ENCODE measurements around the gene DOLK.

Gene DOLK

DNA sequence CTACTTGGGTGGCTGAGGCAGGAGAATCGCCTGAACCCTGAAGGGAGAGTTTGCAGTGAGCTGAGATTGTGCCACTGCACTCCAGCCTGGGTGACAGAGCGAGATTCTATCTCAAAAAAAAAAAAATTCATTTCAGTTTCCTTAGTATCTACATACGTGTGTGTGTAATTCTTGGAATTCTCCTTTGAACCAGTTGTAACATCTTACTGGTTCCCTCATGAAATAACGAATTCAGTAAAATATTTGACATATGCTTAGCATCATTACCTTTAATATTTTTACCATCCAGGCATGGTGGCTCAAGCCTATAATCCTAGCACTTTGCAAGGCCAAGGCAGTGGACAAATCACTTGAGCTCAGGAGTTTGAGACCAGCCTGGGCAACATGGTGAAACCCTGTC lies 17.8 kb downstream of the DOLK start:
- DNase-seq: no peak

GRCh38 chr9:128928624-128929023 lies 18.8 kb downstream of the DOLK start:
- no peak for DNase-seq

DNA sequence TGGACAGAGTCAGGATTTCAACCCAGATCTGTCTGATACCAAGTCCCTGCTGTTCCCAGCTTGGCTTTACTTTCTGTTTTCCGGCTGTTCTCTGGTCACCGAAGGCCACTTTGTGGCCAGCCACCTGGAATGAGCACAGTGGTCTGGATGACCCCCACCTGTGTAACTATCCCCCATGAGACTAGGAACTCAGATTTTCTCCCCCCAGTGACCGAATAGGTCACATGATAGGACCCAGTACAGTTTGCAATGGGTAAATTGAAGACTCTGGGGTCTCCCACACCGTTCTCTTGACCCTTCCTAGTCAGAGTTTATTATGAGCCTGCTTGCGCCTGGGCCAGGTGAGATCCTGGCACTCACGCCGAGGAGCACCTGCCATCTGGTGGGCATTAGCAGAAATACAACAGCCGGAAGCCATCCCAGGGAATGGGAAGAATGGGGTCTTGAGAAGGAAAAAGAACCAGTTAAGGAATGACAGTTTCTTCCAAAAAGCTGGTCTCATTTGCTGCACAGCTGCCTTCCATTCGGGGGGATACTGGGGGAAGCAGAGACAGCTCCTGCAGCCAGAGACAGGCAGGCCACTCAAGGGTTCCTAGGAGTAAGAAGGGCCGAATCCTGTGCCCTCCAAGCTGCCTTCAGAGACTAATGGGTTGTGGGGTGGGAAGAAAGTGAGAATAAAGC lies 19.5 kb downstream of the DOLK start:
- peak; percentile 36 for DNase-seq

- no peak for DNase-seq
Measured at GRCh38 chr9:128923493-128923883, 23.9 kb downstream of the DOLK start.

DNA sequence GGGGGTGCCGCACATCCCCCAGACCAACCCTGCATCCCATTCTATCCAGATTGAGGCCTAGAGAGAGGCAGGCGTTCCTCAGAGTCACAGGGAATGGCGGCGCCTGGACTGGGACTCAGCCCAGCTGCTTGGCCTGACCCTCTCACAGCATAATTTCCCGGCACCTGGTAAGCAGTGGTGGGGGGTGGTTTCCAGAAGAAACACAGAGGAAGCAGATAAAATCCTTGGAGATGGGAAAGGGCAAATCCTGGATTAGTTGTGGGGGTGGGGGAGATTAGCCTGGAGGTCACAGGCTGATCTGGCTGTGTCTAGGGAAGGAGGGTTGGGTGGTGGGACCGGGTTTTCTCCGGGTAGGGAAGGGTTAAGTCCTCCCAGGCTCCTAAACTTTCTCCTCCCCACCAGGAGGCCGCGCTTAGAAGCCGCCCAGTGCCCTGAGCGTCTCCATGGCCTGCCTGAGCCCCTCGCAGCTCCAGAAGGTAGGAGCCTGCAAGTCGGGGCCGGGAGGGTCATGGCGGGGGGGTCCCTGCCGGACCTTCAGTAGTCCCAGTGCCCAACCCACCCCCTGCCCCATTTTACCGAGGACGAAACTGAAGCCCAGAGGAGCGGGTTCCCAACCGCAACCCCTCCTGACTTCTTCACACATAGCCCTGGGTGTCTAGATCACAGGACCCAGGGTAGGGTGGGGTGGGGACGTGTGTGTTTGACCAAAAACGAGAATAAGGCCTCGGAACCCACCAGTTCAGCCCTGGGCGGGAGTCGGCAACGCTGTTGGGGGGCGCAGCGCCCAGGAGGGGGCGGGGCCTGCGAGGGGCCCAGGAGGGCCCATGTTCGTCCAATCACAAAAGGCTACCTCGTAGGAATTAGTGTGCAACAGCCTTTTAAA lies 25.3 kb downstream of the DOLK start:
- no peak for DNase-seq

- DNase-seq: peak; percentile 85
Measured at GRCh38 chr9:128920381-128921058, 26.9 kb downstream of the DOLK start, which contains the start of gene PHYHD1. PHYHD1 (plus strand) TSS chr9:128920982; CDS start chr9:128922324, 1,342 bp downstream.

GRCh38 chr9:128919402-128920089 lies 27.9 kb downstream of the DOLK start:
- no peak for DNase-seq

- no peak for DNase-seq
Measured at GRCh38 chr9:128918921-128919320, 28.5 kb downstream of the DOLK start.

DNA sequence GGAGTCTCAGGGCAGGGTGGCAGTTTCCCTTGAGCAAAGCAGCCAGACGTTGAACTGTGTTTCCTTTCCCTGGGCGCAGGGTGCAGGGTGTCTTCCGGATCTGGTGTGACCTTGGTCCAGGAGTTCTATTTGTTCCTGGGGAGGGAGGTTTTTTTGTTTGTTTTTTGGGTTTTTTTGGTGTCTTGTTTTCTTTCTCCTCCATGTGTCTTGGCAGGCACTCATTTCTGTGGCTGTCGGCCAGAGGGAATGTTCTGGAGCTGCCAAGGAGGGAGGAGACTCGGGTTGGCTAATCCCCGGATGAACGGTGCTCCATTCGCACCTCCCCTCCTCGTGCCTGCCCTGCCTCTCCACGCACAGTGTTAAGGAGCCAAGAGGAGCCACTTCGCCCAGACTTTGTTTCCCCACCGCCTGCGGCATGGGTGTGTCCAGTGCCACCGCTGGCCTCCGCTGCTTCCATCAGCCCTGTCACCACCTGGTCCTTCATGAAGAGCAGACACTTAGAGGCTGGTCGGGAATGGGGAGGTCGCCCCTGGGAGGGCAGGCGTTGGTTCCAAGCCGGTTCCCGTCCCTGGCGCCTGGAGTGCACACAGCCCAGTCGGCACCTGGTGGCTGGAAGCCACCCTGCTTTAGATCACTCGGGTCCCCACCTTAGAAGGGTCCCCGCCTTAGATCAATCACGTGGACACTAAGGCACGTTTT lies 30.1 kb downstream of the DOLK start:
- peak; percentile 77 for DNase-seq

DNA sequence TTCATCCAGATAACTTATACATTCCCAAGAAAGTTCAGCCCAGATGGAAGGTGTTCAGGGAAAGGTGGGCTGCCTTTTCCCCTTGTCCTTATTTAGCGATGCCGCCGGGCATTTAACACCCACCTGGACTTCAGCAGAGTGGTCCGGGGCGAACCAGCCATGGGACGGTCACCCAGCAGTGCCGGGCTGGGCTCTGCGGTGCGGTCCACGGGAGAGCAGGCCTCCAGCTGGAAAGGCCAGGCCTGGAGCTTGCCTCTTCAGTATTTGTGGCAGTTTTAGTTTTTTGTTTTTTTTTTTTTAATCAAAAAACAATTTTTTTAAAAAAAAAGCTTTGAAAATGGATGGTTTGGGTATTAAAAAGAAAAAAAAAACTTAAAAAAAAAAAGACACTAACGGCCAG lies 30.7 kb downstream of the DOLK start:
- DNase-seq: no peak

DNA sequence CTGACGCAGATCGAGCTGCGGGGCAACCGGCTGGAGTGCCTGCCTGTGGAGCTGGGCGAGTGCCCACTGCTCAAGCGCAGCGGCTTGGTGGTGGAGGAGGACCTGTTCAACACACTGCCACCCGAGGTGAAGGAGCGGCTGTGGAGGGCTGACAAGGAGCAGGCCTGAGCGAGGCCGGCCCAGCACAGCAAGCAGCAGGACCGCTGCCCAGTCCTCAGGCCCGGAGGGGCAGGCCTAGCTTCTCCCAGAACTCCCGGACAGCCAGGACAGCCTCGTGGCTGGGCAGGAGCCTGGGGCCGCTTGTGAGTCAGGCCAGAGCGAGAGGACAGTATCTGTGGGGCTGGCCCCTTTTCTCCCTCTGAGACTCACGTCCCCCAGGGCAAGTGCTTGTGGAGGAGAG lies 31.2 kb downstream of the DOLK start:
- DNase-seq: no peak

DNA sequence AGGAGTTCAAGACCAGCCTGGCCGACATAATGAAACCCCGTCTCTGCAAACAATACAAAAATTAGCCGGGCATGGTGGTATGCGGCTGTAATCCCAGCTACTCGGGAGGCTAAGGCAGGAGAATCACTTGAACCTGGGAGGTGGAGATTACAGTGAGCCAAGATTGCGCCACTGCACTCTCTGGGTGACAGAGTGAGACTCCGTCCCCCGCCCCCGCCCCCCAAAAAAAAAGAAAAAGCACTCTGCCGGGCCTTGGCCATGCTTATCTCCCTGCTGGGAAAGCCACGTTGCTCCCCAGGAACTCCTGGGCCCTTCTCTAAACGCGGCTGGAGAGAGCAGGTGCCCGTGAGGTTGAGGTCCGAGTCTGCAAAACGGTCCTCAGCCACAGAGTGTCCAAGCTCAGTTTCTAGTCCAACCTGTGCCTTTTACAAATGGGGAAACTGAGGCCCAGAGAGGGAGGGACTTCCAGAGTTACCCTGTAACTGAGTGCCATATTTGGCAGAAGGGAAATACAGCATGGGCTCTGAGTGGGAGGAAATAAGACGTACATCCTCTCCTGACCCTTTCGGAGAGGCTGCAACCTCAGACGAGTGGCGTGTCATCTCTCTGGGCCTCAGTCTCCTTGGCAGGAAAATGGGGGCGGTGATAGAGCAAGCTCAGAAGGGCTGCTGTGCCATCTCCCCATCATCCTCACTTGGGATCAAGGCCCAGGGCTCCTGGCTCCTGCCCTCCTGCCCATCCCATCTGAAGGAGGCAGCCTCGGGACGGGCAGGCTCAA lies 33.2 kb downstream of the DOLK start:
- DNase-seq: no peak

- DNase-seq: no peak
Measured at GRCh38 chr9:128913048-128913900, 34.1 kb downstream of the DOLK start.

- DNase-seq: no peak
Measured at GRCh38 chr9:128912270-128912853, 35.0 kb downstream of the DOLK start.

DNA sequence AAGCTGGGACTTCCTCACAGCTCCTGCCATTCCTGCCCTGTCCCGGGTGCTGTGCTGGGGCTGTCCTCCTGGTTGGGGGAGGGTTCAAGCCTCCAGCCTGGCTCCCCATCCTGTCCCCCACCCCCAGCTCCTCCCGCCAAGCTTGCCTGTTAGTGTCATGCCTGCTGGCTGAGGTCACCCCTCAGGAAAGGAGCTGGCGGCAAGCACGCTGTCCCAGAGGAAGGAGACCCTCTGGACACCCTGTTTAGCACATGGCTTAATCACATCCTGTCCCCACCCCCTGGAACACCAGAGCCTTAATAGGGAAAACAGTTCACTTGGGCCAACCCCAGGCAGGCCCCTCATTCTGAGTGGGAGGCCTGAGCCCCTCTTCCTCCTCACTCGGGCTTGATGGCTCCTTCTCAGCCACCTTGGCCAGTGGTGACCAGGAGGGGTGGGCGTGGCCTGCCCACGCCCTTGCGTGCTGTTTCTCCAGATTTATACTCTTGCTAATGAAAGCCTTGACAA lies 35.8 kb downstream of the DOLK start:
- no peak for DNase-seq

DNA sequence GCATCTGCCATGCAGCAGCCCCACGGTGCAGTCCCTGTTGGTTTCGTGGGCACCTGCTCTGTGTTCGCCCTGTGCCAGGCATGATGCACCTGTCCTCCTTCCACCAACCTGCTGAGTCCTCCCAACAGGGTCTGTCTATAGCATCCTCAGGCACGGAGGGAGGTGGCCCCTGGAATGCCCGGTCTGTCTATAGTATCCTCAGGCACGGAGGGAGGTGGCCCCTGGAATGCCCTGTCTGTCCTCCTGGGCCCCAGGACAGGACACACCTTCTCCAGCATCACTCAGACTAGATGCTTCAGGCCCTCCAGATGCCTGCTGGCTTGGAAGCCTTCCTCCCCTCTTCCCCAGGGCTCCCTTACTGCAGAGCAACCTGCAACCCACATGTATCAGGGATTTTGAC lies 36.5 kb downstream of the DOLK start:
- DNase-seq: no peak

DNA sequence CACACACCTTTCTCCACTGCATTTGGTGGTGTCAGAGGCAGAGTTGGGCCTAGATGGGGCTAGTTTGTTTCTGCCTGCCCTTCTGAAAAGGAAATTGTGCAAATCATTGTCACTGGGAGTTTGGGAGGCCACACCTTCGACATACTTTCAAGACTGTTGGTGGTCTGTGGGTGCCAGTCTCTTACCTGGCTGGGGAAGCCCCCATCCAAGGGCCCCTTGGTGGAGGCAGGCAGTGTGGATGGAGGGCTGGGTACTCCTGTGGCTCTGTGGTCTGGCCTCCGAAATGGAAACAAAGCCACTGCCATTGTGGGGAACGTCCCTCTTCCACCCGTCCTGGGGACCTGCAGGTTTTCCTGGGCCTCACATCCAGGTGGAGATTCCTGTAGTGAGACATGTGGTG lies 37.5 kb downstream of the DOLK start:
- DNase-seq: no peak

DNA sequence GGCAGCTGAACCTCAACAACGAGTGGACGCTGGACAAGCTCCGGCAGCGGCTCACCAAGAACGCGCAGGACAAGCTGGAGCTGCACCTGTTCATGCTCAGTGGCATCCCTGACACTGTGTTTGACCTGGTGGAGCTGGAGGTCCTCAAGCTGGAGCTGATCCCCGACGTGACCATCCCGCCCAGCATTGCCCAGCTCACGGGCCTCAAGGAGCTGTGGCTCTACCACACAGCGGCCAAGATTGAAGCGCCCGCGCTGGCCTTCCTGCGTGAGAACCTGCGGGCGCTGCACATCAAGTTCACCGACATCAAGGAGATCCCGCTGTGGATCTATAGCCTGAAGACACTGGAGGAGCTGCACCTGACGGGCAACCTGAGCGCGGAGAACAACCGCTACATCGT lies 39.0 kb downstream of the DOLK start:
- no peak for DNase-seq

- DNase-seq: no peak
Measured at GRCh38 chr9:128906741-128907140, 40.7 kb downstream of the DOLK start.

DNA sequence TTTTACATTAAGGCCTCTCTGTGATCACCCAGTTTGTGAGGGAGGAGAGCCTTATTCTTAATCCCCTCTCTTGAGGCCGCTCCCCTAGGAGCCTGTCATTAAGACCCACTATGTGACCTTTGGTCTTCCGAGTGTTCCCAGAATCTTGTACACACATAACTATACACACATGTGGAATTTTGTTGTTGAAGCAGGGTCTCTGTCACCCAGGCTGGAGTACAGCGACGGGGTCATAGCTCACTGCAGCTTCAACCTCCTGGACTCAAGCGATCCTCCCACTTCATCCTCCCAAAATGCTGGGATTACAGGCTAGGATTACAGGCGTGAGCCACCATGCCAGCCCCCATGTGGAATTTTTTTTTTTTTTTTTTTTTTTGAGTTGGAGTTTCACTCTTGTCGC lies 41.4 kb downstream of the DOLK start:
- DNase-seq: no peak

Measured in NCI-H2029 treated with DMSO at 0.1 percent for 48 hours (cell line).